Loucy (cell line): ENCODE results near the gene DNAJC1.

Source experiments
- H2AFZ ChIP-seq: fragments of 200-600 bp; sonication (generic); 2 replicates; pipeline ENCODE4 v1.6.0; 2016; ENCODE audit warnings: antibody characterized with exemption, mild to moderate bottlenecking, low read length, moderate library complexity
- H3F3A ChIP-seq: fragments of 200-600 bp; 2 replicates; pipeline ENCODE4 v1.6.0; 2016; ENCODE audit warnings: antibody characterized with exemption, low read depth, mild to moderate bottlenecking
- H3K27me3 ChIP-seq: fragments of 200-600 bp; sonication (generic); 2 replicates; pipeline ENCODE4 v1.6.1; 2014; ENCODE audit warnings: low read length, mild to moderate bottlenecking; ENCODE audit not compliant: insufficient read depth, poor library complexity, severe bottlenecking
- H3K36me3 ChIP-seq: fragments of 200-600 bp; sonication (generic); 2 replicates; pipeline ENCODE4 v1.6.1; 2016; ENCODE audit warnings: low read length; ENCODE audit not compliant: insufficient read depth
- H3K4me1 ChIP-seq: fragments of 200-600 bp; sonication (generic); 2 replicates; pipeline ENCODE4 v1.5.1; 2014; ENCODE audit warnings: low read length, mild to moderate bottlenecking; ENCODE audit not compliant: insufficient read depth, poor library complexity, severe bottlenecking
- H3K4me2 ChIP-seq: fragments of 200-600 bp; sonication (generic); 2 replicates; pipeline ENCODE4 v1.6.0; 2014; ENCODE audit warnings: antibody characterized with exemption, low read length, low read depth, mild to moderate bottlenecking; ENCODE audit not compliant: poor library complexity, severe bottlenecking
- H3K4me3 ChIP-seq: fragments of 200-600 bp; sonication (generic); 2 replicates; pipeline ENCODE4 v1.5.1; 2014; ENCODE audit warnings: low read length, mild to moderate bottlenecking, mixed read lengths; ENCODE audit not compliant: poor library complexity, severe bottlenecking
- H3K79me2 ChIP-seq: fragments of 200-600 bp; sonication (generic); 2 replicates; pipeline ENCODE4 v1.6.1; 2014; ENCODE audit warnings: low read length; ENCODE audit not compliant: insufficient read depth
- H3K9ac ChIP-seq: fragments of 200-600 bp; sonication (generic); 2 replicates; pipeline ENCODE4 v1.6.0; 2014; ENCODE audit warnings: mild to moderate bottlenecking, low read depth, low read length, moderate library complexity; ENCODE audit not compliant: poor library complexity, severe bottlenecking
- H3K9me2 ChIP-seq: fragments of 200-600 bp; sonication (generic); replicated peaks from 2 replicates; pipeline ENCODE4 v1.6.1; 2016; ENCODE audit warnings: low read depth, low read length, mixed read lengths
- H3K9me3 ChIP-seq: fragments of 200-600 bp; sonication (generic); 2 replicates; pipeline ENCODE4 v1.6.1; 2014; ENCODE audit warnings: mild to moderate bottlenecking, antibody characterized with exemption, low read length, low read depth; ENCODE audit not compliant: insufficient read depth
- H4K20me1 ChIP-seq: fragments of 200-600 bp; sonication (generic); 2 replicates; pipeline ENCODE4 v1.6.0; 2014; ENCODE audit warnings: antibody characterized with exemption, low read length, mild to moderate bottlenecking; ENCODE audit not compliant: insufficient read depth, poor library complexity, severe bottlenecking
- EZH2phosphoT487 ChIP-seq: fragments of 200-600 bp; IDR thresholded peaks from 2 replicates; pipeline ENCODE4 v1.6.1; 2018; ENCODE audit warnings: antibody characterized with exemption, mild to moderate bottlenecking, moderate library complexity, borderline replicate concordance
- TF ChIP-seq, protein P1 (sequence below): fragments of 200-600 bp; sonication (generic); conservative IDR thresholded peaks from 2 replicates; pipeline ENCODE4 v1.5.1; 2014; ENCODE audit warnings: mild to moderate bottlenecking, antibody characterized with exemption, low read length

Gene DNAJC1

DNA sequence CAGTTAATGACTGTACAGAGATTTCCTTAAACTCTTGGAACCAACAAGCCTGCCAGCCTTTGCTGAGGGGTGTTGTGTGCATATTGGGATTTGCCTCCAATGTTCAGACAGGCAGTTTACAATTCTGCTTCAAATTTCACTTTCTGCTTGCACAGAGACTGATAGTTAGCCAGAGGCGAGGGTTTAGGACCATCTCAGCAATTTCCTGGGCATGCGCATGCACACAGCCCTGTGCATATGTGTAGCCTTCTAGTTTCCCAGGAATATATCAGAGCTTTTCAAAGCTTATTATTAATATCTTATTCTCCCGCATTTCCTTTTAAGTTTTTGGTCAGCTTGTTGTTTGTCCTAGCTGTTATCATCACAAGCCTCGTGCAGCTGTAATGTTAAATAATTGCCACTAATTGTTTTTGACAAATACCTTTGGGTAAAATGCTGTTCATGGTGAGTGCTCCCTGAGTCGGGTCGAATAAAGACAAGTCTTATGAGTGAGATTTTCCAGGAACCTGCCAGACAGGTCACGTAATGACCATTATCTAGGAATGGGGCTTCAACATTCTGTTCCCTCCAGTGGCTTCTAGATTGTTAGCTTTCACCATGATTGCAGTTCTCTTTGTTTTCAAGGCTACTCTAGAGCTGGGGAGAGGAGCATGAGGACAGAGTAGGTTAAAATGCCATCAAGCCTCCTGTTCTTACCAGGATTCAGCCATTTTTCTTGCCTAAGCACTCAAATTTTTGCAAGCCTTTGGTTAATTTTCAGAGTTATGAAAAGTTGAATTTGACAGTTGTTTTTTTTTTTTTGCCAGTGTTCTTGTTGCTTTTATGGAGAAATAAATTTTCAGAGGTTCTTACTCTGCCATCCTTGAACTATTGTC, 24.1 kb upstream of the DNAJC1 start:
- Histone ChIP-seq H3K79me2 (no peaks in the 10 kb centered on the region), H3K9me2 (no peaks in the 10 kb centered on the region), H2AFZ (no peak overlapping the region), H4K20me1 (no peaks in the 10 kb centered on the region), H3F3A (no peaks in the 10 kb centered on the region), H3K4me2 (no peak overlapping the region), H3K4me1 (peaks cover 4% of the 10 kb centered on the region), H3K36me3 (no peaks in the 10 kb centered on the region), H3K27me3 (no peaks in the 10 kb centered on the region), H3K4me3 (no peak overlapping the region), H3K9ac (no peak overlapping the region), H3K9me3 (no peaks in the 10 kb centered on the region; the same call in 1 of the 2 replicates)
- no peak for TF ChIP-seq EZH2phosphoT487
- TF ChIP-seq, protein P1, sequence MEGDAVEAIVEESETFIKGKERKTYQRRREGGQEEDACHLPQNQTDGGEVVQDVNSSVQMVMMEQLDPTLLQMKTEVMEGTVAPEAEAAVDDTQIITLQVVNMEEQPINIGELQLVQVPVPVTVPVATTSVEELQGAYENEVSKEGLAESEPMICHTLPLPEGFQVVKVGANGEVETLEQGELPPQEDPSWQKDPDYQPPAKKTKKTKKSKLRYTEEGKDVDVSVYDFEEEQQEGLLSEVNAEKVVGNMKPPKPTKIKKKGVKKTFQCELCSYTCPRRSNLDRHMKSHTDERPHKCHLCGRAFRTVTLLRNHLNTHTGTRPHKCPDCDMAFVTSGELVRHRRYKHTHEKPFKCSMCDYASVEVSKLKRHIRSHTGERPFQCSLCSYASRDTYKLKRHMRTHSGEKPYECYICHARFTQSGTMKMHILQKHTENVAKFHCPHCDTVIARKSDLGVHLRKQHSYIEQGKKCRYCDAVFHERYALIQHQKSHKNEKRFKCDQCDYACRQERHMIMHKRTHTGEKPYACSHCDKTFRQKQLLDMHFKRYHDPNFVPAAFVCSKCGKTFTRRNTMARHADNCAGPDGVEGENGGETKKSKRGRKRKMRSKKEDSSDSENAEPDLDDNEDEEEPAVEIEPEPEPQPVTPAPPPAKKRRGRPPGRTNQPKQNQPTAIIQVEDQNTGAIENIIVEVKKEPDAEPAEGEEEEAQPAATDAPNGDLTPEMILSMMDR: no peak

DNA sequence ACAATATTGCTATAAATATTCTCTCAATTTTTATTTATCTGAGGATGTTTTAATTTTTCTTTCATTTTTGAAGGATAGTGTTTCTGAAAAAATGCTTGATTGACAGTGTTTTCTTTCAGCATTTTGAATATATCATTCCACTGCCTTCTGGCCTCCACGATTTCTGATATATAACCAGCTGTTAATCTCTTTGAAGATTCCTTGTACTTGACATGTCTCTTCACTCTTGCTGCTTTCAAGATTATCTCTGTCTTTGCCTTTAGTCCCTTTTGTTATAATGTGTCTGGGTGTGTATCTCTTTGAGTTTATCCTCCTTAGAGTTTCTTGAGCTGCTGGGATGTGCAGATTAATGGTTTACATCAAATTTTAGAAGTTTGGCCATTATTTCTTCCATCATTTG, 22.8 kb upstream of the DNAJC1 start:
- H4K20me1 ChIP-seq: no peaks in the 10 kb centered on the region
- no peaks in the 10 kb centered on the region for H3K79me2 ChIP-seq
- peaks cover 6% of the 10 kb centered on the region for H3K4me1 ChIP-seq
- H3K4me3 ChIP-seq: no peak overlapping the region
- no peaks in the 10 kb centered on the region for H3K27me3 ChIP-seq
- no peaks in the 10 kb centered on the region for H3K9me3 ChIP-seq
- H3K36me3 ChIP-seq: no peaks in the 10 kb centered on the region
- H2AFZ ChIP-seq: no peak overlapping the region
- H3K9ac ChIP-seq: no peak overlapping the region
- no peak overlapping the region for H3K4me2 ChIP-seq
- no peaks in the 10 kb centered on the region for H3K9me2 ChIP-seq
- no peaks in the 10 kb centered on the region for H3F3A ChIP-seq
- TF ChIP-seq, protein P1: no peak
- TF ChIP-seq EZH2phosphoT487: no peak

DNA sequence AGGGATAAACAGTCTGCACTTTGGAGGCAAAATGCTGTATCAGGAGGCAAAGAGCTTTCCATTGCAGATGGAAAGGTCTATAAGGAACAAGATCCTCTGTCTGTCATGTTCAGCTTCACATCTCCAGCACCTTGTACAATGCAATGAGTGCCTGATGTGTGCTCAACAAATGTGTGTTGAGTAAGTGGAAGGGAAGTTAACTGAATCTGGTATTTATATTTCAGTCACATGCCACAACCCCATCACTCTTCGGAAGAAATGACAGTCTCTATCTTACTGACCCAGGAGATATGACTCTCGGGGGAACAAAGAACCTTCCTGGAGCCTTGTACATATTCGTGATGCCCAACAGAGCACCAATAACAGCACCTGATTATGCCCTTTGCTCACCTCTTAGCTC, 20.0 kb upstream of the DNAJC1 start:
- no peaks in the 10 kb centered on the region for H3K27me3 ChIP-seq
- no peaks in the 10 kb centered on the region for H3F3A ChIP-seq
- H2AFZ ChIP-seq: no peak overlapping the region; the same call in 1 of the 2 replicates
- no peaks in the 10 kb centered on the region for H3K36me3 ChIP-seq
- no peaks in the 10 kb centered on the region for H3K79me2 ChIP-seq
- H3K9me3 ChIP-seq: no peaks in the 10 kb centered on the region
- H3K9me2 ChIP-seq: no peaks in the 10 kb centered on the region
- no peak overlapping the region for H3K4me3 ChIP-seq
- H3K9ac ChIP-seq: no peak overlapping the region
- no peak overlapping the region for H3K4me2 ChIP-seq
- TF ChIP-seq EZH2phosphoT487: no peak
- TF ChIP-seq, protein P1: no peak
- H4K20me1 ChIP-seq: no peaks in the 10 kb centered on the region
- H3K4me1 ChIP-seq: peaks cover 6% of the 10 kb centered on the region
